HG03060 (cell line): ENCODE data around the gene PRTFDC1.

Experiments
- ATAC-seq: cut with Tn5 transposase; IDR thresholded peaks from one replicate; pipeline ENCODE4 v1.9.1; 2021; ENCODE audit warnings: low read depth, moderate number of reproducible peaks; ENCODE audit not compliant: unreplicated experiment

PRTFDC1 gene

DNA sequence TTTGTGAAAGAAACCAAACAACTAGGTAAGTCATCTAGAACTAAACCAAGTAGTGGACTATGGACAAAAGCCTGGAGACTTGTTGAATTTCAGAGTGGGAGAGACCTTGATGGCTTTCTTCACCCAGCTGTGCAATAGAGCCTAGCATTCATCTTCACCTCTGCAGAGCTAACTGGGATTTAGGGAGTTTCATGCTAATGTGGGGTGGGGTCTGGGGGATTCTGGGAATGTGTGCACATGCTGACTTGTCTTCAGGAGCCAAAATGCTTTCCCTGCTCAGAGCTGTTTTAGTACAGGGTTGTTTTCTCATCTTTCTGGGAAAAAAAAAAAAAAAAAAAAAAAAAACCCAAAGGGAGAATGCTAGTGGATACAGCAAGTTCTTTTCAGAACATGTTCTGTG lies 147.4 kb downstream of the PRTFDC1 start:
- ATAC-seq = no peak

DNA sequence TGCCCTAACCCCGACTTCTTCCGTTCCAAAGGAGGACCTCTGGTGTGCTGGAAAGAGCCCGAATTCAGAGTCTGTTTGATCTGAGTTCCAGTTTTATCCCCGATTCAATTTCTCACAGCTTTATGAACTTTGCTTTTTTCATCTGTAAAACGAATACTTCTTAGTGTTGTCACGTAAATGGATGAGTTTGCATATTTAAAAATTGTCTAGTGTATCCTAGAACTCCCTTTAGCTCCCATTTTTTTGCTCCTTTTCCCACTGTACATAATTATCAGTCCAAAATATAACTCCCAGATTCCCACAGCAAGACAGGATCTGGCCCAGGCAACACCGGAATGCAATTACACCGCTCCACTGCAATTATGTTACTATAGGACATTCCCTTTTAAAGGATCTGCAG lies 148.0 kb downstream of the PRTFDC1 start:
- no peak for ATAC-seq

DNA sequence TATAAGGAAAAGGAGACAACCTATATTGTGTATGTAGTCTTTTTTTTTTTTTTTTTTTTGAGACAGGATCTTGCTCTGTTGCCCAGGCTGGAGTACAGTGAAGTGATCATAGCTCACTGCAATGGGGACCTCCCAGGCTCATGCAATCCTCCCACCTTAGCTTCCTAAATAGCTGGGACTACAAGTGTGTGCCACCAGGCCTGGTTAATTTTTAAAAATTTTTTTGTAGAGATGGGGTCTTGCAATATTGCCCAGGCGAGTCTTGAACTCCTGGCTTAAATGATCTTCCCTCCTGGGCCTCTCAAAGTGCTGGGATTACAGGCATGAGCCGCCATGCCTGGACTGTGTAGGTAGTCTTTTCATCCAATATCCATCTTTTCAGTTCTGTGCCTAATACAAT lies 150.0 kb downstream of the PRTFDC1 start:
- ATAC-seq = no peak

DNA sequence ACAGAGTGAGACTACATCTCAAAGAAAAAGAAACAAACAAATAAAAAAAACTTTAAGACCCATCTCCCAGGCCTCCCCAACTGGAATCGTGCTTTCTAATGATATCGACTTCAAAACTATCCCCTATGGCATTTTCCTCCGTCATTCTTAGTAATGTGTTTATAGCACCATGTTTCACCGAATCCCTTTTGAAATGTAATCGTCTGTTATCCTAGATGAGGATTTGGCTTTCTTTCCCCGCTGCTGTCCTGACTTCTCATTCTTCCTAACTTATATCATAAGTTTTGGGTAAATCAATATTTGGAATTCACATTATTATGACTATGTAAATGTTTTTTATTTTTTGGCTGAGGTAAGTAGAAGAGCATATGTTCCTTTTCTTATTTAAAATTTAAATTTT lies 151.5 kb downstream of the PRTFDC1 start:
- no peak for ATAC-seq
